HG02970 (cell line): Measurements from ENCODE around the gene SERTM1.

Source experiments
- ATAC-seq: cut with Tn5 transposase; IDR thresholded peaks from one replicate; pipeline ENCODE4 v1.9.1; 2021; ENCODE audit warnings: mild to moderate bottlenecking, moderate library complexity, moderate number of reproducible peaks; ENCODE audit not compliant: unreplicated experiment, low FRiP score

Gene SERTM1

DNA sequence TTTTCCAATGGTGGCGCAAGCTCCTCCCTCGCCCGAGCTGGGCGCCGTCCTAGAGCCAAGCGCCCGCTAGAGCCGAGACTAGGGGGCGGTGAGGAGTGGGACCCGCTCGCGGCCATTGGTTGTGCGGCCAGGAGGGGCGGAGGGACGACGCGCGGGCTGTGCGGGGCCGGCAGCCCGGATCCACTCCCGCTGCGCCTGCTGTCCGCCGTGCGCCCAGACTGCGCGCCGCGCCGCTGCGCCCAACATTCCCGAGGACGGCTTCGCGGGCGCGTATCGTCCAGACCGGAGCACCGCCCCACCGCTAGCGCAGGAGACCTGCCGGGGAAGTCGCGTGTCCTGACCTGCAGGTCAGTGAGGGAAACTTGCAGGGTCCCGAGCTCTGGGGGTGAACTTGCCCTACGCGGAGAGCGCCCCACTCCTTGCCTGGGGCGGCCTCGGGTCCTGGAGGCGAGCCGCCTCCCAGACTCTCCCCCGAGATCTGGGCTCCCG, at the start of gene SERTM1:
Gene SERTM1, plus strand, starts transcription at position 183 of the 489 bp plus-strand sequence. CDS start 21,059 bp downstream, outside the sequence.
- no peak for ATAC-seq

DNA sequence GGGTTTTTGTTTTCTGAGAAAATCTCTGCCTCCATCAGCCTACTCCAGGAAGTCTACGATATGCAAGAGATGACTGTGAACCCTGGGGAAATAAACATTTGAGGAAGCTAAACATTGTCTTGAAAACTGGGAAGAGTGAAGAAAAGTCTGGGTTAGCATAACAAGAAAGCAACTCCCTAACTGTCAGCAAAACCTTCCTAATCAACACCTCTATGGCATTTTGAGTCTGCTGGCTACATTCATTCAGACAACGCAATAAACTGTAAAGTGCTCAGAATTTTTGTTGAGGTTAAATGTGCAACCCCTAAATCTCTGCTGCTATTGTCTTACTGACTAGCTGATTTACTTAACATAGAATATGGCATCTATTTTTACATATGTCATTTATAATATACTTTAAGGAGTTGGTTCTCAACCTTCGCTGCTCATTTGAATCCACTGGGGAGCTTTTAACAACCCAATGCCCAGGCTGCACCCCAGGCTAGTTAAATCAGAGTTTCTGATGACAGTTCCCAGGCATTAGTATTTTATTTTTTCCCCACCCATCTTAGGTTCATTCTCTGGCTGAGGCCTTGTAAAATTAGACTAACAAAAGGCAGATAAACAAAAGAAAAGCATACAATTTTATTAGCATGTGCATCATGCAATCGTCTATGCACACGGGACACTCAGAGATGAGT, 45.3 kb upstream of the SERTM1 start:
- ATAC-seq: no peak

DNA sequence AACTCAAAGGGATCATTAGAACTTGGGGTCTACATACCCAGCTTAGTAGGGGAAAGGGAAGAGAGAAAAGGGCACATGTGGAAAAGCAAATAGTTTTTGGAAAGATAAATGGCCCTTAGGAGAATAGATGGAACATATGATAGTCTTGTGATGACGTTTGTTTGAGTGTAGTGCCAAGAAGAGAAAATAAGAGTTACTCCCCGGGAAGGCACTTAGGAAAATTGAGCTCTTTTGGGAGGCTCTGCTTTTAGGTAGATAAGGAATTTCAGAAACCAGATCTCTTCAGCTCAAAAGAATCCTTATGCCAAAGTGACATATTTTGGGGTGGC, 44.8 kb upstream of the SERTM1 start:
- no peak for ATAC-seq

DNA sequence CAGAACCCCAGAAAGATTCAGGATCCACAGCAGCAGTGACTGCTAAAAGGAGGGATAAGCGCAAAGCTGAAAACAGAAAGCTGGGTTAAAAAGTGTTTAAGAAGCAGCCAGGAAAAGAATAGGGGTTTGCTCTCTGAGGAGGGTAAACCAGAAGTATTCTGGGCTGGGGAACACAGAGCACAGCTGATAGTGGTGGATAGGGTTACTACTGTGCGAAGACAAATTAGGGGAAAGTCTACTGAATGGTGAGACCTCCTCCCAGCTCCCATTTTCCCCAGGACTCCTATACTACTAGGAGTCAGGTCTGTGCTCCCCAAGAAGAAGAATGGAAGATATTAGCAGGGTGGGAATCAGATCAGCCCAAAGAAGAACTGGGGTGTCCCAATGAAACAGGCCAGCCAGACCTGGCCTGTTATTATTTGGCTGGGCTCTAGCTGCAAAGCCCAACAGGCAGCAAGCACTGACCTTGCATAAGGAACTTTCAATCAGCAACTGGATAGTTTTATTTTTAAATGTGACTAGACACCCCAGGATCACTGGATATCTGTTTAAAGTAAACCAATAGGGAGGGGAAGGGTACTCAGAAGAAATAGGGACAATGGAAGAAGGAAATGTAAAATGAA, 43.5 kb upstream of the SERTM1 start:
- no peak for ATAC-seq

DNA sequence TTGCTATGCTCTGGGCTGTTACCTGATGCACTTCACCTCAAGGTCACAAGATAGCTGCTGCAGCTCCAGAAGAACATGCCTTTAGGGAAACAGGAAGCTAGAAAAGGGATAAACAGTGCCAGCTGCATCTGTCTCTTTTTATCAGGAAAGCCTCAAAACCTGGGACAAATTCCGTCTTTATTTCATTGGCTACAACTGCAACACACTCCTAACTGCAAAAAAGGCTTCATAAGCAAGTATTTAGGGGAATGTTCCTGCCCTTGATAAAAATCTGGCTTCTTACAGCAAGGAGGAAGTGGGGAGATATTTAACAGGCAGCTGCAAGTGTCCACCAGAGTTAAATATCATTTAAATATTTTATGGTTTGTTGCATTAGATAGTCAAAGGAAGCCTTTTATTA, 34.2 kb upstream of the SERTM1 start:
- no peak for ATAC-seq

DNA sequence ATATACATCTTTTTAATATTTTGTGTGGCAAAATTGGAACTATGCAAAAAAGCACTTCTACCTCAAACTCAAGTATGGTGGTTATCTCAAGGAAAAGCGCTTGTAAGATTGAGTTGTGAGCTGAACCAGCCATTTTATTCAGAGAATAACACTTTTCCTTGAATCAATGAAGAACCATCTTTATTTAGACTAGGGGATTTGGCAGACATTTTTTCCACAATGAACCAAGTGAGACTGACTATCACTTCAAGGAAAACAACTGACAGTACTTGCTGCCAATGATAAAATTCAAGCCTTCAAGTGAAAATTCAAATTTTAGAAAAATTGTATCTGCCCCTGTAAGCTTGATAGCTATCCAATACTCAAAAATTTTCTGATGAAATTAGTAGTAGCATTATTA, 23.2 kb upstream of the SERTM1 start:
- ATAC-seq: no peak

DNA sequence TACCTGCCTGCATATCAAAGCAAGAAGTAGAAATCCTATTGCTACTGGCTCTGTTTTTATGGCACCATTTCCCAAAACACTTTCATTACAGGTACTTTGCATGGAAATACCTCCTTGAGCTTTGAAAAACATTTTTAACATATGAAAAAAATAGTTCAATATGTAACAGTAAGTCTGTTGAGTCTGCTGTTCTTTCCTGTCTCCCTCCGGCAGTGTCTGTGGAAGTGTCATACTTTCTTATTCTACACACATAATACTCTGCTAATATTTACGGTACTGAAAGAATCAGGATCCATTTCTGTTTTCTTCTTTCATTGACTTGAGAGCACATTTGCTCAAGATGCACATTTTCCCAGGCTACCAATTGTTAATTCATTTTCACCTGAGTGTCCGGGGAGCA, 8.2 kb upstream of the SERTM1 start:
- no peak for ATAC-seq

DNA sequence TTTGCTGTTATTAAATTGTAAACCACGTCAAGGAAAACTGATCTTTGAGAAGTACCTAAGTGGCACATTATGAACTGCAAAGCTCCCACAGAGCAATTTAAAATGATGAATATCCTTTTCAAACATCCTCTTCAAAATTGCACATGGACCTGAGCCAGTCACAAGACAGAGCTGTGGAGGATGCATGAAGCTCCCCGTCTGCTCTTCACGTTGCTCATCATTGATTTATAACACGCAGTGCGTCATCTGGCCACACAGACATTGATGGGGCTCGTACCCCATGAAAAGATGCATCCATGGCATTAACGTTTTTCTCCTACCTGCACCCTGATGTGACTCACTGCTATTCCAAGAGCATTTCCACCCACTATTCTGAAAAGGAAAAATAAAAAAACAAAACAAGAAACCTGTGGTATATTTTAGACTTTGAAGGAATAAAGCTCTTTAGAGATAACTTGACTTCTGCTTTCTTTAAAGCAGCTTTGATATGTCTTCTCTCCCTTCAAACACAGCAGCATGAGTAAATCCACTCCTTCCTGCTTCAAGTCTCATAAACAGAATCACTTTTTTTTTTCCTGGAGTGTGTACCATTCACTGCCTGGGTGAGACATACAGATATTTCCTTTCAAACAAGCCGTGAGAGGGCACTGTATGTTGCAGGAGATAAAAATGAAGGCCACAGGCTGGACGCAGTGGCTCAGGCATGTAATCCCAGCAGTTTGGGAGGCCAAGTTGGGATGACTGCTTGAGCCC, 7.2 kb upstream of the SERTM1 start:
- ATAC-seq: no peak

DNA sequence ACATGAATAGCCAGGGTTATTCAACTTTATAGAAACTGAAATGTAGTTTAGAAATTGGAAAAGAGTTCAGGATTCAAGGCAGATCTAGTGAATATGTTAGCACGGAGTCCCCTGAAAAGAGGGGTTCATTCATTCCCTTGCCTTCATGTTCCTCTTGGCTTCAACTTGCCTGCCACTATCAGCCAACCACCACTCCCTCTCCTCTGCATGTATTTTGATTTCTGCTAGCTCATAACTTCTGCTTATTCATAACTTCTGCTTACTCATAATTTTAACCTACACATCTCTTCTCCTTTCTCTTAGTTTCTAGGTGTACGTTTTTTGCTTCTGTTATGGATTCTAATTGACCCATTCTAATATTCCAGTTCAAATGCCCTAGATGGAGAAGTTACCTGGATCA, 5.5 kb upstream of the SERTM1 start:
- no peak for ATAC-seq

DNA sequence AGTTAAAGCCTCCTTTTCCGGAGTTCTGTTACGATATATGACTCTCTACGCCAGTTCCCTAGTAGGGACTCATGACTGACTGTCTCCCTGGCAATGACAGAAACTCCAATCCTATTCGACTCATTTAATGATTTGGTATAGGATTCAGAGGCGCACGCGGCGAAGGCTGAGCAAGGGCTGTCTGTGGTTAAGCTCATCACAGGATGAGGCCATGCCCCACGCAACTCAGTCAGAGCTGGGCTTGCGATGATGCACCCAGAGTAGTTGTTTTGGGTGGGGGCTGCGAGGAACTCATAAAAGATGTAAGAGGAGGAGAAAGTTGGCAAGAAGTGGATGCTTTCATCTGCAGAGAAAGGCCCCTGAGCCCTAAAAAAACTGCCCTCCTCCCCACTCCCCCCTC, 468 bp upstream of the SERTM1 start:
- no peak for ATAC-seq

DNA sequence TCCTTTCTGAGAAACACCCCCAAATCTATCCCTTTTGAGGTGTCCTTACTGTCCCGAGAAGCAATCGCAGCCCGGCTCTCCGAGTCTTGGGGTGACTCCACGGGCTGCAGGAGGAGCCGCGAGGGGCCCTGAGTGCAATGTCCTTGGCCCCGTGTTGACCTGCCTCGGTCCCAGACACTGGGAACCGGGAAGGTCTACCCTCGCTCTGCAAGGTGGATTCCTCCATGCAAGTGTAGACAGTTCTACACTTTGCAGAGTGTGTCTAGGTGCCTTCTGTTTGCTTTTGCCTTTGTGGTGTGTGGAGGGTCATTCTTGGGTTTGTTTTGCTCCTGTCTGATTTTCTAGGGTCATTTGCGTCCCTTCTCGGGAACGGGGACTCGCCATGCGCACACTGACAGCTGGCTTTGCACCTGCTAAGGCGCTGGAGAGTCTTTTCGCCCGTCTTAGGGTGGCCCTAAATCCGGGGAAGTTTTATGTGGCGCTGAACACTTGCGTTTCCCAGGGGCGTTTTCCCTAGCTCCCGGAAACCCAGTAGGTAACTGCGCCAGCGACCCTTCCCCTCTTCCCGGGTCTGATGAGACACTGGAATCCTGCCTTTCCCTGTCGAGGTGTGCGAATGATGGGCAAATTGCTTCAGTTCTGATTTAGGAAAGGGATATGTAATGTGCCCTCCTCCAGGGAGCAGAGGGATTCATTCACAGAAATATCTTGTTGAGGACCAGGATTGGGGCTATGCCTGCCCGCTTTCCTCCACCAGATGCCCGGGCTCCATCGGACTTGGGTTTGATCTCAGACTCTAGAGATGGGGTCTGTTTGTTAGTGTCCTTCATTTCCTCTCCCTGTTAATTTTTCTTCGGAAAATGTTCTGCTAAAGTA, 755 bp downstream of the SERTM1 start:
- no peak for ATAC-seq

DNA sequence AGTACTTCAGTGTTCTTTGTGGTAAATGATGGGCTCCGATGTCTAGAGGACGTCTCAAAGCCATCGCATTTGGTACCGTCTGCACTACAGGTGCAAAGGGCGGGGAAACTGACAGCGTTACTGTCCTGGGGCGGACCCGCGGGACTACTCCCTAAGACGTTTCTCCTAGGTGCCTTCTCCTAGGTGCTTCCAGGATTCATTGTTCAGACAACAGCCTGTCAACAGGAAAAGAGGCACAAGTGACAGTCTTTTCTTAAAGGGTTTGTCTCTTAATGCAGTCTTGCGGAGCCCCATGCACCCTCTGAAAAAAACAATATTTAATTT, 1.4 kb downstream of the SERTM1 start:
- no peak for ATAC-seq

DNA sequence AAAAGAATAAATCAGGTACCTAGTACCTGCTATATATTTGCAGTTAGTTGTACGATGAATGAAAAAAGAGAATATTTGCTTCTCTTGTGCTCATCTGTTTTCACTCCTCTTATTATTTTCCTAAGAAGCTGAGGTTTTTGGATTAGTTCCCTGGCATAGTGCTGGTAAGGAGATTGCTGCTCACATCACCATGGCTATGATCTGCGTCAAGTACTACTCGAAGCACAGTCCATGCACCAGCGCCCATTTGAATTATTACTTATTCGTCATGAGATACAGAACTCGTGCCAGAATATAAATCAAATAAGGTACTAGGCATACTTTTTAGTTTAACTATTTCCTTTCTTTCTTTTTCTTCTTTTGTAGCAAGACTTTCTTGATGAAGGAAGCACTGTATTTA, 7.1 kb downstream of the SERTM1 start:
- no peak for ATAC-seq

DNA sequence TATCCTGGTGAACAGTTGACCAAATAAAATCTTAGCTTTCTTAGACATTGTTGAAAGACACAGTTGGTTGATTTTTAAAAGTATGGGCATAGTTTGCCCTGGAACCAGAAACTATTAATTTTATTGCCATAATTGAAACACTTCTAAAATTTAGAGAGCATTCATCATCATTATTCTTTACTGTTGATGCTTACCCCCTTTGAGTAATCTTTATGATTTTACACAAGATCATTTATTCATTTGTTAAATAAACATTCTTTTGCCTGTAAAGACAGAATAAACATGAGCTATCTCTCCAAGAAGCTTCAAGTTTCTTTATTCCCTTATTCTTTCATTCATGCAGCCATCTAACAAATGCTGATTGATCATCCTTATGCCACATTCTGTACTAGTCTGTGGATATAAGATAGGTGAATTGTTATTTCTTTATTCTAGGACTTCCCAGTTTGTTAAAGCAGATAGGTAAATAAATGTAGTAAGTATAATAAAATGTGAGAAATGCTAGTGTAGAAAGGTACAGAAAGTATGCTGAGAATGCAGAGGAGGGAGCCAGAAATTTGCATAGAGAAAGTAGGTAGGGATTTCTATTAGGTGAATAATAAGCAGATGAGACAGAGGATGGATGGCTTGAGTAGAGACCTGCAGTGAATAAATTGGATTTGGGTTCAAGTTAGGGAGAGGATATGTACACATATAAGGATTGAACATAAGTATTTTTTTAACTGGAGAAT, 8.2 kb downstream of the SERTM1 start:
- ATAC-seq: no peak

DNA sequence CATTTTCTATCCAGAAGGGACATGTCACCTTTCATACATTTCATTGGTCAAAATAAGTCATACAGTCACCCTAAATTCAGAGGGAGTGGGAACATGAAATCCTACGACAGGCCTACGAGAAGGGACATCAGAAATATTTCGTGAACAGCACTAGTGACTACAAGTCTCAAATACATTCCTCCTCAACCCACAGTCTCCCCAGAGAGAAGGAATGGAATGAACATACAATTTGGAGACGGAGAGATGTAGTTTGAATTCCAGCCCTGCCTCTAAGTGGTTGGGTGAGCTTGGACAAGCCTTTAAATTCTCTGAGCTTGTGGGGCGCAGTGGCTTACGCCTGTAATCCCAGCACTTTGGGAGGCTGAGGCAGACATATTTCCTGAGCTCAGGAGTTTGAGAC, 9.9 kb downstream of the SERTM1 start:
- no peak for ATAC-seq

DNA sequence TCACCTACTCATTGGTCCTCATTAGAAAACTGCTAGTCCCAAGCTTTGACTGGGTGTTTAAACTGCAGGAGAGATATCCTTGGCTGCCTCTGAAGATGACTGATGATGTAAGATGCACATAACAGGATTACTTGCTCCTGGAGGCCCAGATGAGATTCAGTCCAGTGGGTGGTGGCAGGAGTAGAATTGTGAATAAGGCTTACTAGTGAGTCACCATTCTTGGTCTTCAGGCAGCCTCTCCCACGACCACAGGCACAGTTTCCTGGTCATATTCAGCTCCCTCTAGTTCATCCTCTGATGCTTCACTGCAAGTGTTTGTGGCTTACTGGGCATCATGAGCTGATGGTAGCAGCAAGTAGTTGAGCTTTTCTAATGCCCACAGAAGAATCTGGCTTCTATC, 12.1 kb downstream of the SERTM1 start:
- ATAC-seq: no peak

DNA sequence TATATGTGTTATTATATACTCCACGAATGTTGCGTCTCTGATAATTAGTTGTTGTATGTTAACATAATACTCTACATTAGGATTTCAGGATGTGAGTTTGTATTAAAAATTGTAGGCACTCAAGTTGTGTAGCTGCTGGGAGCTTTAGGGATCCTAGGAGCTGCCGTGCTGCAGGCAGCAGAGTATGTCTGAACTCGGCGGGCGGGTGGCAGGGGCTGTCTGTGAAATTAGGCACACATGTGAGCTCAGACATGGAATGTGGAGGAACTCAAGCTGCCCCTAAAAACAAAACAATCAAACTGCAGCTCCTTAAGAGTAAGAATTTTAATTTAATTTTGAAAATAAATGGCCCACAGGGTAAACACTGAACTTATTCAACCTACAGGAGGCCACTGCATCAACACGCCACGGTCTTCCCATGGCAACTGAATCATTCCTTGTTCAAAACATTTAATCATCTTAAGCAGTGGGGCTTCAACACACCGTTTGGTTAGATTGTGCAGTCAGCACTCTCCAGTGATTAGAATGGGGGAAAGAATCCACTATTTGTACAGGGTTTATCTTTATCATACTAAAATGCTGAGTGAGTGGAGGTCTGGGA, 22.7 kb downstream of the SERTM1 start:
- ATAC-seq: no peak

DNA sequence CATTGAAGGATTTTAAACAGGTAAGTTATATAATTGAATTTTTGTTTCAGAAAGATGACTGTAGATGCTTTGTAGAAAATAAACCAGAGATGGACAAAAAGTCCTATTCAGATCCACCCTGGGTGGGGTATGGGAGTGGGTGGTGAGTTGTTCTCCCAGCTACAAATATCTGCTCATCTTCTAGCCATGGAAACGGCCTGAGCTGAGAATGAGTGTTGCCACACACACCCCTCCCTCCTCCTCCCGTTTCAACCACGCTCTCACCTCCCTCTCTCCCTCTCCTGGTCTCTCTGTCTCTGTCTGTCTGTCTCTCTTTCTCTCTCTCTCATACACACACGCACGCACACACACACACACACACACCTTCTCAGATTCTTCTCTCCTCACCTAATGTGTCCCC, 26.4 kb downstream of the SERTM1 start:
- ATAC-seq: no peak

DNA sequence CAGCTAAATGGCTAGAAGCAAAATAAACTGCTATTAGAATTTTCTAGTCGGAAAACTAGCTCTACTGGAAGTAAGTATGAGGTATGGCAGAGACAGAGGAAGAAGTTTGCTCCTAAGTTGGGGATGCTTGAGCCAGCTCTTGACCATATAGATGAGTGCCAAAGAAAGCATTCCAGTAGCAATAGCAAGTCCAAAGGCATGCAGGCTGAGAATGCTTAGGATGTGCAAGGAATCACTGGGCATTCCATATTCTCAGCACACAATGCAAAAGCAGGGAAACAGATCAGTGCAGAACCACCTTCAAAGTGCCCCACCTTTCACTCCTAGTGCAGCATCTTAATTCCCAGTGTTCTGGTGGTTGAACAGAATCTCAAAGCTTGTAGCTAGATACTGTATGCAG, 32.9 kb downstream of the SERTM1 start:
- ATAC-seq: no peak
